GM13976 (cell line): Measurements from ENCODE around the gene LRMDA.

Experiments
- DNase-seq: peaks from one replicate; pipeline ENCODE4 v3.0.0; 2012; ENCODE audit warnings: low spot score
- CTCF ChIP-seq: IDR thresholded peaks from 2 replicates; pipeline ENCODE4 v1.5.1; 2012; ENCODE audit warnings: borderline replicate concordance, mild to moderate bottlenecking; ENCODE audit not compliant: insufficient read depth; ENCODE audit errors: extremely low read depth, missing control alignments, control extremely low read depth
- in situ Hi-C: fragments of 300-500 bp; cut with MboI; formaldehyde crosslinking; loops from one replicate; pipeline ENCODE4 v1.12.0; 2022; ENCODE audit warnings: low sequenced_read_pairs, mixed read lengths, inconsistent platforms; ENCODE audit not compliant: unreplicated experiment

LRMDA gene

GRCh38 chr10:76301950-76302349 is 870.5 kb downstream of the LRMDA start:
- in situ Hi-C loops: no loop called here
- no peak for TF ChIP-seq CTCF
- DNase-seq: no peak

- in situ Hi-C loops: no loop called here
- TF ChIP-seq CTCF: no peak
- DNase-seq: no peak
These were observed 871.1 kb downstream of the LRMDA start for GRCh38 chr10:76302481-76302880.

GRCh38 chr10:76302961-76303630 is 871.7 kb downstream of the LRMDA start:
- in situ Hi-C loops: no loop called here
- TF ChIP-seq CTCF: no peak
- no peak for DNase-seq

GRCh38 chr10:76303682-76304316 is 872.4 kb downstream of the LRMDA start:
- in situ Hi-C loops: no loop called here
- no peak for DNase-seq
- TF ChIP-seq CTCF: no peak

GRCh38 chr10:76305930-76306615 is 874.6 kb downstream of the LRMDA start:
- in situ Hi-C loops: no loop called here
- no peak for TF ChIP-seq CTCF

GRCh38 chr10:76306856-76307255 is 875.4 kb downstream of the LRMDA start:
- no peak for TF ChIP-seq CTCF
- no peak for DNase-seq
- in situ Hi-C loops: no loop called here

More at GRCh38 chr10:76305930-76306615, 874.6 kb downstream of the LRMDA start:
- DNase-seq: no peak
